Lower lobe of right lung (tissue), 2 donors: ENCODE measurements around the gene VWC2L. TPM values are rescaled to one million over a fixed set of nuclear protein-coding genes. Genes with fewer than 3 reads are reported as not detected.

Experiments
- ATAC-seq, 2 donors: fragments of 200-7000 bp; cut with Tn5 transposase; one replicate each; pipeline ENCODE4 v1.9.1; 2020 to 2022; ENCODE audit warnings: mild to moderate bottlenecking in 2 of 2, moderate library complexity in 2 of 2
- DNase-seq: peaks from one replicate; pipeline ENCODE4 v3.0.0-alpha.2; 2020
- H3K27ac ChIP-seq: fragments of 200-600 bp; one replicate; pipeline ENCODE4 v1.8.0; 2022
- H3K27me3 ChIP-seq: fragments of 200-600 bp; one replicate; pipeline ENCODE4 v1.8.0; 2022; ENCODE audit warnings: low read depth
- H3K36me3 ChIP-seq: fragments of 200-600 bp; one replicate; pipeline ENCODE4 v1.8.0; 2022; ENCODE audit warnings: mild to moderate bottlenecking
- H3K4me1 ChIP-seq: fragments of 200-600 bp; one replicate; pipeline ENCODE4 v1.8.0; 2022
- H3K4me3 ChIP-seq: fragments of 200-600 bp; one replicate; pipeline ENCODE4 v1.8.0; 2022; ENCODE audit warnings: mild to moderate bottlenecking
- H3K9me3 ChIP-seq: fragments of 200-600 bp; one replicate; pipeline ENCODE4 v1.8.0; 2022
- intact Hi-C: fragments of 100-400 bp; cut with DNase I; formaldehyde crosslinking; loops from one replicate; pipeline ENCODE4 v1.11.0; 2022
- total RNA-seq: library from RNA; stranded (reverse); fragmentation: NEBNext Ultra II Directional; extraction: Animal tissue kit (Norgen Biotek cat#: 25700); gene quantifications from one replicate; pipeline ENCODE4 v1.2.1, GENCODE V29; 2021
- TF ChIP-seq, protein P1 (sequence below): fragments of 200-600 bp; IDR thresholded peaks from one replicate; pipeline ENCODE4 v1.8.0; 2022; ENCODE audit warnings: antibody characterized with exemption, mild to moderate bottlenecking
- donor health status: DM: no; HTN: yes; CAD: no; lungs with severe emphysema.

The VWC2L gene
- total RNA-seq, 1 donor from 2014 or later, result not detected

DNA sequence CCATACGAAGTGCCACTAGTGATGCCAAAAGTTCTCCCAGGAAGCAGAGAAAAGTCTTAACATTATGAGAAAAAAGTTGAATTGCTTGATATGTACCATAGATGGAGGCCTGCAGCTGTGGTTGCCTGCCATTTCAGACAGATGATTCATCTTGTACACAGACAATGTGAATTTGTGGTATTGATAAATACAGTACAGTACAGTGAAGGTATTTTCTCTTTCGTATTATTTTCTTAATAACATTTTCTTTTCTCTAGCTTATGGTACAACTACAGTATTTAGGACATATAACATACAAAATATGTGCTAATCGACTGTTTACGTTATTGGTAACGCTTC, 33.6 kb upstream of the VWC2L start:
- ATAC-seq, result no peak
- H3K4me3 ChIP-seq, result no peak overlapping the region
- no peak for DNase-seq
- intact Hi-C loops, result no loop called here
- H3K4me1 ChIP-seq, result no peaks in the 10 kb centered on the region
- H3K27me3 ChIP-seq, result no peaks in the 10 kb centered on the region
- no peak overlapping the region for H3K27ac ChIP-seq
- H3K9me3 ChIP-seq, result no peaks in the 10 kb centered on the region
- TF ChIP-seq, protein P1, sequence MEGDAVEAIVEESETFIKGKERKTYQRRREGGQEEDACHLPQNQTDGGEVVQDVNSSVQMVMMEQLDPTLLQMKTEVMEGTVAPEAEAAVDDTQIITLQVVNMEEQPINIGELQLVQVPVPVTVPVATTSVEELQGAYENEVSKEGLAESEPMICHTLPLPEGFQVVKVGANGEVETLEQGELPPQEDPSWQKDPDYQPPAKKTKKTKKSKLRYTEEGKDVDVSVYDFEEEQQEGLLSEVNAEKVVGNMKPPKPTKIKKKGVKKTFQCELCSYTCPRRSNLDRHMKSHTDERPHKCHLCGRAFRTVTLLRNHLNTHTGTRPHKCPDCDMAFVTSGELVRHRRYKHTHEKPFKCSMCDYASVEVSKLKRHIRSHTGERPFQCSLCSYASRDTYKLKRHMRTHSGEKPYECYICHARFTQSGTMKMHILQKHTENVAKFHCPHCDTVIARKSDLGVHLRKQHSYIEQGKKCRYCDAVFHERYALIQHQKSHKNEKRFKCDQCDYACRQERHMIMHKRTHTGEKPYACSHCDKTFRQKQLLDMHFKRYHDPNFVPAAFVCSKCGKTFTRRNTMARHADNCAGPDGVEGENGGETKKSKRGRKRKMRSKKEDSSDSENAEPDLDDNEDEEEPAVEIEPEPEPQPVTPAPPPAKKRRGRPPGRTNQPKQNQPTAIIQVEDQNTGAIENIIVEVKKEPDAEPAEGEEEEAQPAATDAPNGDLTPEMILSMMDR, result no peak
- no peaks in the 10 kb centered on the region for H3K36me3 ChIP-seq

DNA sequence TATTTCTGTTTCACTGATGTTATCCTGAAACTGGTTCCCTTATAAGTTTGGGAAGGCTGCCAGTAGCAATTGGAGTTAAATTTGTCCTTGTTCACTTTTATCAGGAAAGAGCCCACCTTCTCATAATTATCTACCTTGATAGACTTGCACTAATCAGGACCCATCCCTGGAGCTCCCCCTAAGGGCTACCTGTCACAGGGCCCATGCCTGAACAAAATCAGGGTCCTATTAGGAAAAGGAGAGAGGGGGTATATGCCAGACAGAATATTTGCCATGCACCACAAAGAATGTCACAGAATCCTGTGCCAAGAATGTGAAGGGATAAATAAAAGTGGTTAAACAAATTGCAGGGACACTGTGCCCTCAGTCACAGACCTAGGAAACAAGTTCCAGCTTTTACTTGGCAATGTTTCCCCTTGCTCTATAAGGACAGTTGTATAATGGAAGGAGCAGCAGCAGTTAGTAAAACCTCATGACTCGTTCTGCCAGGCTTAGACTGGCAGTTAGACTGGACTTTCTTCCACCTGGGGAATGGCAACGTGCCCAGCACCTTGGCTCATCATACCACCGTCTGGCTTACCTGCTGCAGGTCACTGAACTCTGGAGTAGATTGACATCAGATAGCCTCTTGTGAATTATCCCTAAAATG, 32.3 kb upstream of the VWC2L start:
- DNase-seq (no peak), ATAC-seq (no peak)
- no peaks in the 10 kb centered on the region for H3K27me3 ChIP-seq
- intact Hi-C loops, result no loop called here
- no peak overlapping the region for H3K27ac ChIP-seq
- no peaks in the 10 kb centered on the region for H3K4me1 ChIP-seq
- no peaks in the 10 kb centered on the region for H3K9me3 ChIP-seq
- TF ChIP-seq, protein P1, result no peak
- no peaks in the 10 kb centered on the region for H3K36me3 ChIP-seq
- no peak overlapping the region for H3K4me3 ChIP-seq

DNA sequence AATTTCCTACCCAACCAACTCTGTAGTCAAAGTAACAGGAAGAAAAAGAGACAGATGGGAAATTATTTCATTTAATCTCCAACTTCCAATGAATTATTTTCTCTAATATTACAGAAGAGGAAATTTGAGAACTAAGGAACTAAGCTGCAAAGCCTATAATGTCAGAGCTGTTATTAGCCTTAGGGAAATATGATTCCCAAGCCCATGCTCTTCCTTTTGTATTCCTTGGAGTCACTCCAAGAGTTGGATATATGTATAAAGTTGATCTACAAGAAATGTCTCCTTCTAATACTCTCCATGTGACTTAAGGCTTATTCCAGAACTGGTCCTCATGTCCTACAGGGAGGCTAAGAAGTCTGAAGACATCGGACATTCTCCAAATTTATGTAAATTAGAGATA, 31.6 kb upstream of the VWC2L start:
- no peaks in the 10 kb centered on the region for H3K36me3 ChIP-seq

DNA sequence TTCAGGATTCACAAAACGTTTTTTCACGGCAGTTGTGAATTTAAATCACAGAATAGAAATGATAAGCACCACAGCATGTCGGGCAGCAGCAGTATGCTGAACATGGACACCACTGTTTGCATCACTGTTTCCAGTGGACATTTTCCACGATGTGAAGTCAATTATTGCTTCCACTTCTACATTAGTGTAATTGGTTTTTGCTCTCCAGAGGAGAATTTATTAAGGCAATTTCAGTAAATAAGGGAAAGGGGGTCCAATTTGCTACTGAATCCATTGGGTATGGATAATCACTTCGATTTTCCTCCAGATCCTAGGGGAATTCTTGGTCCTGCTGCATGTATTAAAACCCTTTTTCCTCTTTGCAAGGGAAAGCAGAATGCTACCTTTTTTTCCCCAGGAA, 30.2 kb upstream of the VWC2L start:
- no peak for DNase-seq
- ATAC-seq, result no peak
- H3K4me3 ChIP-seq, result no peak overlapping the region
- no peaks in the 10 kb centered on the region for H3K36me3 ChIP-seq
- intact Hi-C loops, result no loop called here
- H3K27me3 ChIP-seq, result no peaks in the 10 kb centered on the region
- no peaks in the 10 kb centered on the region for H3K4me1 ChIP-seq
- TF ChIP-seq, protein P1, result no peak
- H3K9me3 ChIP-seq, result no peaks in the 10 kb centered on the region
- no peak overlapping the region for H3K27ac ChIP-seq

More for the DNA sequence above, 31.6 kb upstream of the VWC2L start:
- Histone ChIP-seq H3K4me3 (no peak overlapping the region), H3K27me3 (no peaks in the 10 kb centered on the region), H3K4me1 (no peaks in the 10 kb centered on the region), H3K27ac (no peak overlapping the region), H3K9me3 (no peaks in the 10 kb centered on the region)
- ATAC-seq, result no peak
- DNase-seq, result no peak
- TF ChIP-seq, protein P1, result no peak
- intact Hi-C loops, result no loop called here

DNA sequence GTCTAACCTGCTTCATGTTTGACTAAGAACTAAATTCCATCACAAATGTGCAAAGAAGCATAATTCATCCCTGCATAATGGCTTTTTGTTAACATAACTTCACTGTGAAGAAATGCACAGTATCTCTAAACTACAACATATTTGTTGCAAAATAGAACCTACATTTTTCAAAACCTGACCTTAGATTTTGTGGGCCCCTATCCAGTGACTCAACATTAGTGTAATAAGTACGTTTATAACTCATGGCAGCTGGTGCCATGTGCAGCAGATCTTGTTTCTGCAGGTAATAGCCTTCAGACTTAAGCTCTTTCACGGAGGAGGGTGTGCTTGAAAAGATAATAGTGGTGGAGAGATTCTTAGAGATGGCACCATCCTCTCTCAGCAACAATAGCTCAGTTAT, 28.6 kb upstream of the VWC2L start:
- ATAC-seq, result no peak
- intact Hi-C loops, result no loop called here
- Histone ChIP-seq H3K36me3 (no peaks in the 10 kb centered on the region), H3K4me1 (no peaks in the 10 kb centered on the region), H3K9me3 (no peaks in the 10 kb centered on the region), H3K27ac (no peak overlapping the region), H3K27me3 (no peaks in the 10 kb centered on the region), H3K4me3 (no peak overlapping the region)
- TF ChIP-seq, protein P1, result no peak
- no peak for DNase-seq
